ENCODE data around the gene ZBTB20. TPM values are rescaled to one million over a fixed set of nuclear protein-coding genes. Genes with fewer than 3 reads are reported as not detected.

Gene ZBTB20
- total RNA-seq, 1 donor from 2014 or later, result 66.4 TPM

GRCh38 chr3:114973536-114973935 is 173.6 kb downstream of the ZBTB20 start:
- intact Hi-C loops (cut with DNase I), result no loop called here

GRCh38 chr3:114967168-114967567 is 179.9 kb downstream of the ZBTB20 start:
- no peaks in the 10 kb centered on the region for H3K27me3 ChIP-seq (ENCODE audit: low read depth)
- H3K9me3 ChIP-seq, result no peaks in the 10 kb centered on the region
- no peaks in the 10 kb centered on the region for H3K36me3 ChIP-seq
- no peak overlapping the region for H3K4me3 ChIP-seq
- DNase-seq (no peak), ATAC-seq (no peak)
- no peaks in the 10 kb centered on the region for H3K4me1 ChIP-seq
- TF ChIP-seq CTCF (IDR thresholded peaks at IDR 0.05), result no peak
- intact Hi-C loops (cut with DNase I), result no loop called here
- H3K27ac ChIP-seq, result no peak overlapping the region

More at GRCh38 chr3:114973536-114973935, 173.6 kb downstream of the ZBTB20 start:
- no peaks in the 10 kb centered on the region for H3K36me3 ChIP-seq
- no peaks in the 10 kb centered on the region for H3K4me1 ChIP-seq
- TF ChIP-seq CTCF (IDR thresholded peaks at IDR 0.05), result no peak
- H3K4me3 ChIP-seq, result no peak overlapping the region
- no peaks in the 10 kb centered on the region for H3K27me3 ChIP-seq (ENCODE audit: low read depth)
- no peak for DNase-seq
- H3K27ac ChIP-seq, result no peak overlapping the region
- H3K9me3 ChIP-seq, result no peaks in the 10 kb centered on the region
- ATAC-seq, result no peak

GRCh38 chr3:114962189-114962588 is 184.9 kb downstream of the ZBTB20 start:
- no peaks in the 10 kb centered on the region for H3K4me1 ChIP-seq
- no peak for TF ChIP-seq CTCF (IDR thresholded peaks at IDR 0.05)
- H3K27ac ChIP-seq, result no peak overlapping the region
- DNase-seq (no peak), ATAC-seq (no peak)
- intact Hi-C loops (cut with DNase I), result no loop called here
- H3K36me3 ChIP-seq, result no peaks in the 10 kb centered on the region
- no peak overlapping the region for H3K4me3 ChIP-seq
- no peaks in the 10 kb centered on the region for H3K9me3 ChIP-seq
- H3K27me3 ChIP-seq (ENCODE audit: low read depth), result no peaks in the 10 kb centered on the region

GRCh38 chr3:114958930-114959329 is 188.2 kb downstream of the ZBTB20 start:
- DNase-seq (no peak), ATAC-seq (no peak)
- Histone ChIP-seq H3K4me1 (no peaks in the 10 kb centered on the region), H3K27ac (no peak overlapping the region), H3K9me3 (peaks cover 4% of the 10 kb centered on the region), H3K36me3 (no peaks in the 10 kb centered on the region), H3K27me3 (ENCODE audit: low read depth) (no peaks in the 10 kb centered on the region), H3K4me3 (no peak overlapping the region)
- intact Hi-C loops (cut with DNase I), result no loop called here
- no peak for TF ChIP-seq CTCF (IDR thresholded peaks at IDR 0.05)

- no peak for ATAC-seq
- no peaks in the 10 kb centered on the region for H3K36me3 ChIP-seq
- no peak for TF ChIP-seq CTCF (IDR thresholded peaks at IDR 0.05)
- intact Hi-C loops (cut with DNase I), result no loop called here
- no peak for DNase-seq
- no peak overlapping the region for H3K27ac ChIP-seq
- no peaks in the 10 kb centered on the region for H3K27me3 ChIP-seq (ENCODE audit: low read depth)
- H3K4me1 ChIP-seq, result no peaks in the 10 kb centered on the region
- H3K9me3 ChIP-seq, result peaks cover 18% of the 10 kb centered on the region
- H3K4me3 ChIP-seq, result no peak overlapping the region
Measured at GRCh38 chr3:114953800-114954199, 193.3 kb downstream of the ZBTB20 start.
